ENCODE measurements around the gene SQOR.

The SQOR gene

DNA sequence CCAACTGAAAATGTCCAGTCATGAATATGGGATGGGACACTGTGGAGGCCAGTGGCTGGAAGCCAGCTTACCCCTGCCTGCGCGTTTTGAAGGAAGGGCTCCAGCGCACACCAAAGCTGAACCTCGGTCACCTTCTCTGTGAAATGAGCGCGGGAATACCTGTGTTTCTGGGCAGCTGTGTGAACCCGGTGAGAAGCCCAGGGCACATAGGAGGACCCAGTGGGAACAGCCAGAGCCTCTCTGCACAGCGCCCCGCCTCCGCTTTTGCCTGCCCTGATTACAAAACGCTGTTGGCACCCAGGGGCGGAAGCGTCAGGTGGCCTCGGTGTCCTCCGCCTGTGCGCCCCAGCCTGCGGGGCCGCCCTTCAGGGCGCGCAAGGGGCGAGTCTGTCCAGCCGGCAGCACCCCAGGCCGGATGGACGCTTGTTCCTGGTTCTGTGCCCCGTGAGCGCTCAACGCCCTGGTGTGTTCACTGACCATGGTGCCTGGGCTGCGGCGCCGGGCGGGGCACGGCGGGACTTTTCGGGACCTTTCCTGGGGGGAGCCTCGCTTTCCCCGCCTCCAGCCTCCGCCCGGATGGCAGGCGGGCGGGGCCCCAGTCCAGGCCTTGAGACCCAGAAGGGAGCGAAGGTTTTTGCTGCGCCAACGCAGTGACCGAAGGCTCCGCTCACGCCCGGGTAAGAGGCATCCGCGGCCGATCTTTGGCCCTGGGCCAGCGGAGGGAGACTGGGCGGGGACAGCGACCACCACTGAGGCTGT is at the start of gene SQOR:
TSS of gene SQOR (plus strand) at position 598 of the 759 bp plus-strand sequence. CDS start 23,895 bp downstream, outside the sequence.
- peak; percentile 58 to 60 for DNase-seq (ENCODE audit: low read depth in 2 of 2)

- no peak for DNase-seq (ENCODE audit: low read depth in 2 of 2)
Measured at GRCh38 chr15:45585069-45585791, 49.6 kb upstream of the SQOR start.

GRCh38 chr15:45586125-45586524 is 48.7 kb upstream of the SQOR start:
- DNase-seq (ENCODE audit: low read depth in 2 of 2), result no peak

DNA sequence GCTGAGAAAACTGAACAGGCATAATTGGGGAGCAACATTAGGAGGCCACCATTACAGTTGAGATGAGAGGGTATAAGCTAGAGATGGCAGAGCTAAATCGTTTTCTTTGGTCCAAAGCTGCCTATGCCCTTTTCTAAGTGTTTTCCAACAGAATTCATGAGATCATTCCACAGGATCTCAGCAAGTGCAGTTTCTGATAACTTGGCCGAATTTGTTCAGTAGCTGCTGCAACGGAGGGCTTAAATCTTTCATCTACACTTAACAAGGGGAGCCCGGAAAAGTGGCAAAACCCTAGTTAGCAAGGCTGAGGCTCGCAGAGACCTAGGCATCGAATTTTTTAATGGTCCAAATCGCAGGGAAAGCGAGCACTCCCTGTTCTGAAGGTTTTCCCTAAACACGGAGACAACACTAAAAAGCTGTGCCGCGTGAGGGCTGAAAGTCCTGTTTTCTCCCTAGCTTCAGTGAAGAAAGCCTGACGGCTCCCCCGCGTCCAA is 48.2 kb upstream of the SQOR start:
- DNase-seq (ENCODE audit: low read depth in 2 of 2), result no peak

GRCh38 chr15:45587095-45587862 is 47.5 kb upstream of the SQOR start, which contains the start of gene BLOC1S6:
BLOC1S6 (plus strand) TSS chr15:45587379; CDS start chr15:45587444, 65 bp downstream.
- DNase-seq (ENCODE audit: low read depth in 2 of 2), result peak; percentile 74 to 84

GRCh38 chr15:45587863-45588170 is 47.0 kb upstream of the SQOR start:
- DNase-seq (ENCODE audit: low read depth in 2 of 2), result no peak

DNA sequence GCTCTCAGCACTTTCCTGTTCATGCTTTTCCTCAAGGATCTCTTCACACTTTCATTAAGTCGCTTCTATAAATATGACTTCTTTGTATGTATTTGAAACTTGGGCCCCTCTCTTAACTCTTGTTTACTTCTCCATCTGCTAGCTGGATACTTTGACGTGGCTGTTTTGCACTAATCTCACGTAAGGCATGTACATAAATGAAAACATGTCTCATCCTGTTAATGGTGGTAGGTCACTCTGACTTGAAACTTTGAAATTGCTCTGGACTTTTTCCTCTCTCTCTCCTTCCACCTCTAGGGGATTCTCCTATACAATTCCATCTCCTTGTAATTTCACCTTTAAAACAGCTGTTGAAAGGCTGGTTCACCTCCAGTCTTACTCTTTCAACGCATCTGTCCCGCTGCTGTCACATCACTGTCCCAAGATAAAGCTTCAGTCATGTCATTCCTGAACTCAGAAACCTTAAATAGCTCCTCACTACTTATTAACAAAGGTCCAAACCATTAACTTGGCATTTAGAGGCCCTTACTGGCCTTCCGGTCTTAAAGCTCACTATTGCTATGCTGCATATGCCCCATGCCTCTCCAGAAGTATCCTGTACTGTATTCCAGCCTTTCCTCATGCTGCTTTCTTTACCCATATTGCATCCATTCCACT is 46.5 kb upstream of the SQOR start:
- DNase-seq (ENCODE audit: low read depth in 2 of 2), result no peak

- DNase-seq (ENCODE audit: low read depth in 2 of 2), result no peak
Measured at GRCh38 chr15:45589256-45589655, 45.6 kb upstream of the SQOR start.

GRCh38 chr15:45594319-45594718 is 40.5 kb upstream of the SQOR start:
- no peak for DNase-seq (ENCODE audit: low read depth in 2 of 2)

DNA sequence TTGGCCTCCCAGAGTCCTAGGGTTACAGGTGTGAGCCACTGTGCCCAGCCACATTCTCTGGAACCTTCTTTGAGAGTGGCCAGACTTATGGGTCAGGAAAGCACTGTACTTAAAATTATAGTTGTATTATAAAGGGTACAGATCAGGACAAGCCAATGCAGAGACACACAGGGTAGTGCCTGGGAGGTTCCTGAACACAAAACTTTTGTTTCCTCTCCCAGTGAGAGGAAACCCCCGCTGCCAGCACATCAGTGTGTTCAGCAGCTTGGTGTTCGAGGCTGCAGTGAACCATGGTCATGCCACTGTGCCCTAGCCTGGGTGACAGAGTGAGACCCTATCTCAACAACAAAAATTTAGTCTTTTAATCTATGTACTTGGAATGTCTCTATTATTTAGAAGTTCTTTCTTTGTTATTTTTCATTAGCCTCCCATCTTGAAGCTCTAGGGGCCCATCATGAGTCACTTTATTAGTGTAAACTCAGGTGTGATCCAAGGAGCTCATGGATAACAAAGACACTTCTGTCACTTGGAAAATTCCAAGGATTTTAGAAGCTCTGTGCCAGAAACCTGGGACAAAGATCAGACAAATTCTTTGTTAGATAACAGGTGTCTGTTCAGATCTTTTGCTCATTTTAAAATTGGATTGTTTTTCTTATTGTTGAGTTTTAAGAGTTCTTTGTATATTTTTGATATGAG is 39.8 kb upstream of the SQOR start:
- no peak for DNase-seq (ENCODE audit: low read depth in 2 of 2)

- no peak for DNase-seq (ENCODE audit: low read depth in 2 of 2)
Measured at GRCh38 chr15:45603881-45604280, 30.9 kb upstream of the SQOR start.

DNA sequence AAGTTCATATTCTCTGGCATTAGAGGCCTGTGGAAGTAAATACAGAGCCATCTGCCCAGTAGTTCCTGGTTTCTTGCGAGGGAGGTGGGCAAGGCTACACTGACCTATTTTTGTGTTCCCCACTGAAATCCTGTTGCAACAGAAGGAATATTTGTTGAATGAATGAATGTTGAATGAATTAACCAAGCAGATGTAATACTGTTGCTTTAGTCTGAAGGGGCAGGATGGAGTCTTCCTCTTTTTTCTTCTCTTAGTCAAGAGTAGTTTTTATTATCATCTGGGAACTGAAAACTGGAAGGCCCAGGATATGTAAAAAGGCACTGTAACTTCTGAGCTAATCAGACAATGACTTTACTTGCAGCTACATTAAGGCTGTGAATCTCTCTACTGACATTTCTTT is 30.5 kb upstream of the SQOR start:
- DNase-seq (ENCODE audit: low read depth in 2 of 2), result no peak

- DNase-seq (ENCODE audit: low read depth in 2 of 2), result no peak
Measured at GRCh38 chr15:45606413-45606812, 28.4 kb upstream of the SQOR start.

DNA sequence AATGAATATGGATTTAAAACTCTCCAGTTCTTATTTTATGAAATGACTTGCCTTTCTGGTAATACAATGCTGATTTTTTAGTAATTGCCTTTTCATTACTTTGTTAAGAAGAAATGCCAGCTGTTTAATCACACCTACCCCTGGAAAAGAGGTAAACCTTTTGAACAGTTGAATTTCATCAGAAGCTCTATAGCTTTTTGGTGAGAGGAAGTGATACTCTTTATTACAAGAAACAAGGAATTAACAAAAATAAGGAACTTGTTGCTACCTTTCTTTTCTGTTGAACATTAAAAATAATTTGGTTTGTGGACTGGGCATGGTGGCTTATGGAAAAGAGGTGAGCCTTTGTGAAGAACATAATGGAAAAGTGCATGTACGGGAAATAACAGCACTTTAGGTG is 28.0 kb upstream of the SQOR start:
- no peak for DNase-seq (ENCODE audit: low read depth in 2 of 2)

GRCh38 chr15:45611305-45611704 is 23.5 kb upstream of the SQOR start:
- DNase-seq (ENCODE audit: low read depth in 2 of 2), result no peak

- DNase-seq (ENCODE audit: low read depth in 2 of 2), result no peak
Measured at GRCh38 chr15:45612790-45613415, 21.9 kb upstream of the SQOR start.

GRCh38 chr15:45616901-45617323 is 17.9 kb upstream of the SQOR start:
- DNase-seq (ENCODE audit: low read depth in 2 of 2), result no peak

- DNase-seq (ENCODE audit: low read depth in 2 of 2), result no peak
Measured at GRCh38 chr15:45618813-45619212, 16.0 kb upstream of the SQOR start.

- DNase-seq (ENCODE audit: low read depth in 2 of 2), result no peak
Measured at GRCh38 chr15:45628136-45628535, 6.7 kb upstream of the SQOR start.

- DNase-seq (ENCODE audit: low read depth in 2 of 2), result no peak
Measured at GRCh38 chr15:45630917-45631691, 3.7 kb upstream of the SQOR start.
